ENCODE results near the gene TP73.

DNA sequence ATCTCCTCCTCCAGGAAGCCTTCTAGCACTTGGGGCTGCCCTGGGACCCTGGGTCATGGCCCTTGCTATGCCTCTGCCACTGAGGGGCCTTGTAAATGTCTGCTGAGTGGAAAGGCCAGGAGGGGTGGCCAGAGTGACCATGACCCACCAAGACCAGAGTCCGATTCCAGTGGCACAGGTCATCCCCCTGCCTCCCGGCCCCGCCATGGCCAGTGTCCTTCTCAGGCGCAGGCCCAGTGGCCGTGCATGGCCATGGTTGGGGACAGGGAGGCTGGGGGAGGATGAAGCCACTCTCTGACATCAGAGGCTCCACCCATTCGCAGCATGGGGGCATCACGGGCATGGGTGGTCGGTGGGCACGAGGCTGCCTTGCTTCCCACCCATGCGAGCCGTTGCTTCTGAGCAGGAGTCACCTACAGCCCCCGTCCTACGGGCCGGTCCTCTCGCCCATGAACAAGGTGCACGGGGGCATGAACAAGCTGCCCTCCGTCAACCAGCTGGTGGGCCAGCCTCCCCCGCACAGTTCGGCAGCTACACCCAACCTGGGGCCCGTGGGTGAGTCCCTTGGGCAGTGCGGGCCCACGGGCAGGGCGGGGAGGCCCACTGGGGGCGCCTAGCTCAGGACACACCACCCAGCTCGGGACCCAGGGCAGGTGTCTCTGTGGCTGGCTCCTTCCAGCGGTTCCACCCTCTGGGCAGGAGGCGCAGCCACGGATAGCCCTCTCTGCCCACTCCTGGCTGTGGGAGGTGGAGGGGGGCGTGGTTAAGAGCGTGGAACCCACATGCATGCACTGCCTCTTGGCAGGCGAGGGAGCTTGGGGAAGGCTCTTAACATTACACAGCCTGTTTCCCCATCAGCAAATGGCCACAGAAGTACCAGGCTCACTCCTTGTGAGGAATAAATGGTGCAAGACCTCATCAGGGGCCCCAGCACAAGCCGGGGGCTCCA is 77.6 kb downstream of the TP73 start:
- TF ChIP-seq, protein P1, sequence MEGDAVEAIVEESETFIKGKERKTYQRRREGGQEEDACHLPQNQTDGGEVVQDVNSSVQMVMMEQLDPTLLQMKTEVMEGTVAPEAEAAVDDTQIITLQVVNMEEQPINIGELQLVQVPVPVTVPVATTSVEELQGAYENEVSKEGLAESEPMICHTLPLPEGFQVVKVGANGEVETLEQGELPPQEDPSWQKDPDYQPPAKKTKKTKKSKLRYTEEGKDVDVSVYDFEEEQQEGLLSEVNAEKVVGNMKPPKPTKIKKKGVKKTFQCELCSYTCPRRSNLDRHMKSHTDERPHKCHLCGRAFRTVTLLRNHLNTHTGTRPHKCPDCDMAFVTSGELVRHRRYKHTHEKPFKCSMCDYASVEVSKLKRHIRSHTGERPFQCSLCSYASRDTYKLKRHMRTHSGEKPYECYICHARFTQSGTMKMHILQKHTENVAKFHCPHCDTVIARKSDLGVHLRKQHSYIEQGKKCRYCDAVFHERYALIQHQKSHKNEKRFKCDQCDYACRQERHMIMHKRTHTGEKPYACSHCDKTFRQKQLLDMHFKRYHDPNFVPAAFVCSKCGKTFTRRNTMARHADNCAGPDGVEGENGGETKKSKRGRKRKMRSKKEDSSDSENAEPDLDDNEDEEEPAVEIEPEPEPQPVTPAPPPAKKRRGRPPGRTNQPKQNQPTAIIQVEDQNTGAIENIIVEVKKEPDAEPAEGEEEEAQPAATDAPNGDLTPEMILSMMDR (IDR thresholded peaks at IDR 0.05) = no peak
- no peak for TF ChIP-seq POLR2A (IDR thresholded peaks at IDR 0.05)
